Upper lobe of right lung (tissue), 1 donor: ENCODE results near the gene GTPBP1. TPM values are rescaled to one million over a fixed set of nuclear protein-coding genes. Genes with fewer than 3 reads are reported as not detected.

Experiments used
- ATAC-seq: fragments of 200-7000 bp; cut with Tn5 transposase; one replicate; pipeline ENCODE4 v1.9.1; 2020; ENCODE audit warnings: mild to moderate bottlenecking, moderate library complexity
- DNase-seq: peaks from one replicate; pipeline ENCODE4 v3.0.0-alpha.2; 2020
- H3K27ac ChIP-seq: fragments of 200-600 bp; one replicate; pipeline ENCODE4 v1.8.0; 2022
- H3K27me3 ChIP-seq: fragments of 200-600 bp; one replicate; pipeline ENCODE4 v1.8.0; 2022; ENCODE audit warnings: mild to moderate bottlenecking
- H3K36me3 ChIP-seq: fragments of 200-600 bp; one replicate; pipeline ENCODE4 v1.8.0; 2022
- H3K4me1 ChIP-seq: fragments of 200-600 bp; one replicate; pipeline ENCODE4 v1.8.0; 2022
- H3K4me3 ChIP-seq: fragments of 200-600 bp; one replicate; pipeline ENCODE4 v1.8.0; 2022; ENCODE audit warnings: mild to moderate bottlenecking
- H3K9me3 ChIP-seq: fragments of 200-600 bp; one replicate; pipeline ENCODE4 v1.8.0; 2022
- intact Hi-C: fragments of 100-400 bp; cut with DNase I; formaldehyde crosslinking; loops from one replicate; pipeline ENCODE4 v1.11.0; 2022
- long read RNA-seq: library from polyadenylated mRNA; unstranded; transcript quantifications from one replicate; pipeline ENCODE4 v2.0.0, GENCODE V29; 2021
- total RNA-seq: library from RNA; stranded (reverse); fragmentation: NEBNext Ultra II Directional; extraction: Animal tissue kit (Norgen Biotek cat#: 25700); gene quantifications from one replicate; pipeline ENCODE4 v1.2.1, GENCODE V29; 2021
- TF ChIP-seq, protein P1 (sequence below): fragments of 200-600 bp; IDR thresholded peaks from one replicate; pipeline ENCODE4 v1.8.0; 2022; ENCODE audit warnings: antibody characterized with exemption
- donor health status: DM: no; HTN: yes; CAD: no; lungs with severe emphysema.

The GTPBP1 gene
- total RNA-seq, result 72.5 TPM
- long read RNA-seq, full-length matches to known transcripts, result 7 of 67 reads
- long read RNA-seq, partial matches to known transcripts, result 31 of 67 reads
- long read RNA-seq, other reads (novel, unspliced or antisense), result 29 of 67 reads

DNA sequence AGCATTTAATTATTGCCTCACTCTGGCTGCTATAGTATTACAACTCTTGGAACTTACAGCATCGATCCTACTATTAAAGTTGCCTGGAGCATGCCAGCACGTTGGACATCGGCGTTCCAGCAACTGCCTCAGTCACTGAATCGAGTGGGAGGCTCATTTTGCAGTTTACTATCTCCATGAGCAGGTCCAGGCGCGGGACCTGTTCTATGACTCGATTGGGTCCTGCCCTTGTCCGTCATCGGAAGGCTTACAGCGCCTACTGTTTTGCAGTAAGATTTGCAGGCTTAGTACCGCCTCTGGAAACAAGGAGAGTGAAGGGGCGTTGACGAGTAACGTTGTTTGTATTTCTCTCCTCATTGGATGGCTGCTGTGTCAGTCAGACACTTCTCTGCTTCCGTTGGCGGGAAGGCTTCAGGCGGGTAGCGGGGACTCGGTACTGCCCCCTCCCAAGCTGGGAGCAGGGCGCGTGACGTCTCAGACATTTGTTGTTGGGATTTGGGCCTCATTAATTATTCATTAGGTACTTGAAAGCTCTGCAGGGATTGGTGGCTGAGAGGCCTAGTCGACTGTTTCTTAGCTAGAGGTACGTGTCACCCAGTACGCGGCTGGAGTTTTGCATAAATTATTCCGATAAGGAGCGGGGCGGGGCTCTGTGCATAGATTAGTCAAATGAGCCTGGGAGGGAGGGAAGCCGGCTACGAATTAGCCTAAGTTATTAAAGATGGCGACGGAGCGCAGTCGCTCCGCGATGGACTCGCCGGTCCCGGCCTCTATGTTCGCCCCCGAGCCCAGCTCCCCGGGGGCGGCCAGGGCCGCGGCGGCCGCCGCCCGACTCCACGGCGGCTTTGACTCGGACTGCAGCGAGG is at the start of gene GTPBP1:
GTPBP1 (plus strand) TSS at position 710 of the 866 bp plus-strand sequence; CDS start at position 722, 12 bp downstream.
- peak within 1 kb of the TSS; percentile 84 for H3K4me3 ChIP-seq
- peaks cover 11% of the 10 kb centered on the region for H3K36me3 ChIP-seq
- TF ChIP-seq, protein P1, sequence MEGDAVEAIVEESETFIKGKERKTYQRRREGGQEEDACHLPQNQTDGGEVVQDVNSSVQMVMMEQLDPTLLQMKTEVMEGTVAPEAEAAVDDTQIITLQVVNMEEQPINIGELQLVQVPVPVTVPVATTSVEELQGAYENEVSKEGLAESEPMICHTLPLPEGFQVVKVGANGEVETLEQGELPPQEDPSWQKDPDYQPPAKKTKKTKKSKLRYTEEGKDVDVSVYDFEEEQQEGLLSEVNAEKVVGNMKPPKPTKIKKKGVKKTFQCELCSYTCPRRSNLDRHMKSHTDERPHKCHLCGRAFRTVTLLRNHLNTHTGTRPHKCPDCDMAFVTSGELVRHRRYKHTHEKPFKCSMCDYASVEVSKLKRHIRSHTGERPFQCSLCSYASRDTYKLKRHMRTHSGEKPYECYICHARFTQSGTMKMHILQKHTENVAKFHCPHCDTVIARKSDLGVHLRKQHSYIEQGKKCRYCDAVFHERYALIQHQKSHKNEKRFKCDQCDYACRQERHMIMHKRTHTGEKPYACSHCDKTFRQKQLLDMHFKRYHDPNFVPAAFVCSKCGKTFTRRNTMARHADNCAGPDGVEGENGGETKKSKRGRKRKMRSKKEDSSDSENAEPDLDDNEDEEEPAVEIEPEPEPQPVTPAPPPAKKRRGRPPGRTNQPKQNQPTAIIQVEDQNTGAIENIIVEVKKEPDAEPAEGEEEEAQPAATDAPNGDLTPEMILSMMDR, result peak; percentile 32
- intact Hi-C loops, result no loop called here
- peak; percentile 98 for DNase-seq
- H3K4me1 ChIP-seq, result peaks cover 27% of the 10 kb centered on the region
- peak; percentile 90 for ATAC-seq
- no peaks in the 10 kb centered on the region for H3K9me3 ChIP-seq
- H3K27ac ChIP-seq, result peak within 1 kb of the TSS; percentile 95
- H3K27me3 ChIP-seq, result no peaks in the 10 kb centered on the region

DNA sequence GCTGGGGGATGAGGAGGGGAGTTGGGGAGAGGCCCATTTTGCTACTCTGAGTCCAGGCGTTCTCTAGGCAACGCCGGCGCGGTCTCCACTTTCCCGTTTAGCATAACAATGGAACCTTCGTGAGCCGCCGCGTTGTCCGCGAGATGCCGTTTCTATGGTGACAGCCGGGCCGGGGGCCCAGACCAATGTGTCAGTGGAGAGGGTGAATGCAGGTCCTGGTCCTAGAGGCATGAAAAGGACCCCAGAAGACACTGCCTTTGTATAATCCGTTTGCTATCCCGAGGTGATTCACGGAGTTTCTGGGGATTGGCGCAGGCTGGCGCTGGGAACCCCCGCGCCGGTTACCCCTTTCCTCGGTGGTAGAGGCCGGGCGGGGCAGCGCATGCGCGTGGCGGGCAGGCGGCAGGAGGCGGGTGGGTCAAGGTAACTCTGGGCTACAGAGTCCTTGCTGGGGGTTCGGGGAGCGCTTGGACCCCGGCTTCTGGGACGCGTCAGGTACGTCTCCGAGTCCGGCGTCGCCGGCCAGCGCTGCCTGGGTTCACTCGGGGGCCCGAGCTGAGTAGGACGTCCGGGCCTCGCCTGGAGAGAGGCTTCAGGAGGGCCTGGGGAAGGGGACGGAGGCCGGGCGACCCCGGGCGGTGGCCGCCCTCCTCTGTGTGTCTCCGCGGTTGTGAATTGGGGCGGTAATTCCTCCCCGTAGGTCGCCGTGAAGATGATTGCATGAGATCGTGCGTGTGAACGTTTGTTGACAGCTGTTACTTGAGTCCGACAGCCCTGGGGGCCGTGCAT is 49.3 kb upstream of the GTPBP1 start, which contains the start of the genes CBY1 and FAM227A:
CBY1 (plus strand) TSS at position 383 of the 789 bp plus-strand sequence. CDS start 11,417 bp downstream, outside the sequence.
FAM227A (minus strand) TSS at position 137 of the 789 bp plus-strand sequence. CDS start 6,224 bp downstream, outside the sequence.
- H3K4me3 ChIP-seq, result peak within 1 kb of the TSS; percentile 95
- H3K36me3 ChIP-seq, result peaks cover 6% of the 10 kb centered on the region
- TF ChIP-seq, protein P1, result no peak
- peak; percentile 95 for DNase-seq
- no peaks in the 10 kb centered on the region for H3K9me3 ChIP-seq
- intact Hi-C loops, result no loop called here
- peaks cover 11% of the 10 kb centered on the region for H3K4me1 ChIP-seq
- peak within 1 kb of the TSS; percentile 98 for H3K27ac ChIP-seq
- H3K27me3 ChIP-seq, result no peaks in the 10 kb centered on the region
- ATAC-seq, result peak; percentile 96

DNA sequence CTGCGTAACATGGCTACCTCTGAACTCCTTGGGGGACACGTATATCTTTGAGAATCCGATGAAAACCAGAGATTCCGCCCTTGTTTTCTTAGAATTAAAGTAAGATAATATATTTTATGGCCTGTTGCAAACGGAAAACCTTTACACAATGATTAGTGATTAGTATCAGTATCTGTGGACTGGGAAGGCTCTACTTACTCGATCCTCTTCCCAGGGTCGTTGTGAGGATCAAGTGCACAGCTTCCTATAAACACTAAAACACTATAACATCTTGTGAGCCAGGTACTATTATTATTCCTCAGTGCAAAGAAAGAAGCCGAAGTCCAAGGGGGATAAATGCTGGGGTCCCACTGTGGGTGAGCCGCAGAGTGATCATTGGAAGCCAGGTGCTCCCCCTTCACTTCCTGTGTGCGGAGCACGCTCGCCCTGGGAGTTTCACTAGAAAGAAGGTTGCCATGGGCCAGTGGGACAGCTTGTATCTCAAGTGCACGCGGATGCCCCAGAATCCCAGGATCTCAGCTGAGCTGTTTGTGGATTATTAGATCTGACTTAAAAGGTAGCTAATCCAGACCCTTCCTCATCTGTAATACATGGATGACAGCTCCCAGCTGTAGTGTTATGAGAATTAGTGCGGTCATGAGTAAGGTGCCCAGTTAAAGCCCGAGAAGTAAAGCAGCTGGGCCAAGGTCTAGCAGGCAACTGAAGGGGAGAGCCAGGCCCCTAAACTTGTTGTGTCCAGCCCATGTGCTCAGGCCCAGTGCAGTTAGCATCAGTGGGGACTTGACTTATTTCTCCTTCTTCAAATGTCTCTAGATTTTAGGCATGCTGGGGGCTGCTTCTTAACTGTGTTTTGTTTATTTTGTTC is 48.5 kb upstream of the GTPBP1 start:
- peaks cover 11% of the 10 kb centered on the region for H3K4me1 ChIP-seq
- no peaks in the 10 kb centered on the region for H3K27me3 ChIP-seq
- DNase-seq (no peak), ATAC-seq (no peak)
- peaks cover 6% of the 10 kb centered on the region for H3K36me3 ChIP-seq
- intact Hi-C loops, result no loop called here
- H3K27ac ChIP-seq, result peak overlapping the region; percentile 98
- H3K4me3 ChIP-seq, result peak overlapping the region; percentile 95
- TF ChIP-seq, protein P1, result no peak
- H3K9me3 ChIP-seq, result no peaks in the 10 kb centered on the region

DNA sequence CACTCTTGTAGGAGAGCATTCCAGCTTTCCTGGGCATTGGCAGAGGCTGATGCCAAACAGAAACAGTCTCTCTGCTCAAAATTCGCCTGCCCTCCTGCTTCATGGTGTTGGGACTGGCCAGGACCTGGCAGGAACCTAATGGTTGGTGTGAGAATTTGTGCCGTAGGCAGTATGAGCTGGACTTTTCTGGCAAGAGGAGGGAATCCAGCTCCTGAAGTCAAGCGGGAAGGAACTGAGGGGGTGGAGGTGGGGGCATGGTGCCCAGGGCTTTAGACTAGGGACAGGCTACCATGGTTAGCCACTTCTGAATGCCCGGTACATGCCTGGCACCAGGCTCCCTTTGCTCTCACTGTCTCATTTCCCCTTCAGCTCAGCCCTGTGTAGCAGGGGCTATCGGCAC is 30.9 kb upstream of the GTPBP1 start:
- no peak overlapping the region for H3K27ac ChIP-seq
- no peaks in the 10 kb centered on the region for H3K27me3 ChIP-seq
- intact Hi-C loops, result no loop called here
- no peak for ATAC-seq
- H3K4me3 ChIP-seq, result no peak overlapping the region
- no peaks in the 10 kb centered on the region for H3K9me3 ChIP-seq
- no peak for DNase-seq
- TF ChIP-seq, protein P1, result no peak
- H3K36me3 ChIP-seq, result peaks cover 29% of the 10 kb centered on the region
- H3K4me1 ChIP-seq, result no peaks in the 10 kb centered on the region

DNA sequence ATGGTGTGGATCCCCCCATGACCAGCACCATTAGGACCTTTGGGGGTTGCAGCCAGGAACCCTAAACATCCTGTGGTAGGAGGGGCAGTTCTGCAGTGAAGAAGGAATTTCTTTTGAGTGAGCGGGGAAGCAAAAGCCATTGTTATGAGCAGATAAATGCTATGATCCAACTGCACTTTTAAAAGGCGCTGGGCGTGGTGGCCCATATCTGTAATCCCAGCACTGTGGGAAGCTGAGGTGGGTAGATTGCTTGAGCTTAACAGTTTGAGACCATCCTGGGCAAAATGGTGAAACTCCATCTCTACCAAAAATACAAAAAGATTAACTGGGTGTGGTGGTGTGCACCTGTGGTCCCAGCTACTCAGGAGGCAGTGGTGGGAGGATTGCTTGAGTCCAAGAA is 29.9 kb upstream of the GTPBP1 start:
- peaks cover 27% of the 10 kb centered on the region for H3K36me3 ChIP-seq
- no peak overlapping the region for H3K27ac ChIP-seq
- H3K4me1 ChIP-seq, result no peaks in the 10 kb centered on the region
- no peaks in the 10 kb centered on the region for H3K27me3 ChIP-seq
- intact Hi-C loops, result no loop called here
- TF ChIP-seq, protein P1, result no peak
- ATAC-seq (no peak), DNase-seq (no peak)
- no peaks in the 10 kb centered on the region for H3K9me3 ChIP-seq
- H3K4me3 ChIP-seq, result no peak overlapping the region
